GM06990 (cell line): ENCODE results near the gene KCNC1.

Experiments used
- DNase-seq: peaks from one replicate; pipeline ENCODE4 v3.0.0-alpha.2; 2011; ENCODE audit not compliant: insufficient read length; ENCODE audit errors: extremely low read depth
- H3K27me3 ChIP-seq: replicated peaks from 2 replicates; pipeline ENCODE4 v1.6.0; 2011; ENCODE audit warnings: low read length; ENCODE audit not compliant: control insufficient read depth, insufficient read depth
- H3K36me3 ChIP-seq: 2 replicates; pipeline ENCODE4 v1.5.1; 2011; ENCODE audit warnings: low read length; ENCODE audit not compliant: control insufficient read depth, insufficient read depth
- H3K4me3 ChIP-seq: replicated peaks from 2 replicates; pipeline ENCODE4 v1.5.1; 2011; ENCODE audit warnings: low read depth, mild to moderate bottlenecking, control low read depth, low read length
- TF ChIP-seq, protein P1 (sequence below): IDR thresholded peaks from 2 replicates; pipeline ENCODE4 v1.5.1; 2011; ENCODE audit warnings: low read length, control low read depth, mild to moderate bottlenecking, inconsistent platforms; ENCODE audit not compliant: insufficient read depth, poor library complexity, severe bottlenecking

Gene KCNC1

DNA sequence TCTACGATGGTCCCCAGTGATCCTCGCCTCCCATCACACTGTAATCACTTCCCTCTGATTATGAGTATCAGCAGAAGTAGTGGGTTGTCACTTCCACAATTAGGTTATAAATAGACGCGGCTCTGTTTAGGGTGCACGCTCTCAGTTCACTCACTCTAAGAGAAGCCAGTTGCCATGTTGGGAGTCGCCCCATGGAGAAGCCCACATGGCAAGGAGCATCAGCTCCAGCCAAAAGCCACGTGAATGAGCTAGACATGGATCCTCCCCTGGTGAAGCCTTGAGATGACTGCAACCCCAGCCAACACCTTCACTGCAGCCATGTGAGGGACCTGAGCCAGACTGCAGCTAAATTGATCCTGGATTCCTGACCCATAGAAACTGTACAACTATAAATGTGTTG, 41.6 kb upstream of the KCNC1 start:
- Histone ChIP-seq H3K4me3 (no peak overlapping the region), H3K36me3 (no peaks in the 10 kb centered on the region), H3K27me3 (peaks cover 4% of the 10 kb centered on the region)
- TF ChIP-seq, protein P1, sequence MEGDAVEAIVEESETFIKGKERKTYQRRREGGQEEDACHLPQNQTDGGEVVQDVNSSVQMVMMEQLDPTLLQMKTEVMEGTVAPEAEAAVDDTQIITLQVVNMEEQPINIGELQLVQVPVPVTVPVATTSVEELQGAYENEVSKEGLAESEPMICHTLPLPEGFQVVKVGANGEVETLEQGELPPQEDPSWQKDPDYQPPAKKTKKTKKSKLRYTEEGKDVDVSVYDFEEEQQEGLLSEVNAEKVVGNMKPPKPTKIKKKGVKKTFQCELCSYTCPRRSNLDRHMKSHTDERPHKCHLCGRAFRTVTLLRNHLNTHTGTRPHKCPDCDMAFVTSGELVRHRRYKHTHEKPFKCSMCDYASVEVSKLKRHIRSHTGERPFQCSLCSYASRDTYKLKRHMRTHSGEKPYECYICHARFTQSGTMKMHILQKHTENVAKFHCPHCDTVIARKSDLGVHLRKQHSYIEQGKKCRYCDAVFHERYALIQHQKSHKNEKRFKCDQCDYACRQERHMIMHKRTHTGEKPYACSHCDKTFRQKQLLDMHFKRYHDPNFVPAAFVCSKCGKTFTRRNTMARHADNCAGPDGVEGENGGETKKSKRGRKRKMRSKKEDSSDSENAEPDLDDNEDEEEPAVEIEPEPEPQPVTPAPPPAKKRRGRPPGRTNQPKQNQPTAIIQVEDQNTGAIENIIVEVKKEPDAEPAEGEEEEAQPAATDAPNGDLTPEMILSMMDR = no peak
- DNase-seq = no peak

DNA sequence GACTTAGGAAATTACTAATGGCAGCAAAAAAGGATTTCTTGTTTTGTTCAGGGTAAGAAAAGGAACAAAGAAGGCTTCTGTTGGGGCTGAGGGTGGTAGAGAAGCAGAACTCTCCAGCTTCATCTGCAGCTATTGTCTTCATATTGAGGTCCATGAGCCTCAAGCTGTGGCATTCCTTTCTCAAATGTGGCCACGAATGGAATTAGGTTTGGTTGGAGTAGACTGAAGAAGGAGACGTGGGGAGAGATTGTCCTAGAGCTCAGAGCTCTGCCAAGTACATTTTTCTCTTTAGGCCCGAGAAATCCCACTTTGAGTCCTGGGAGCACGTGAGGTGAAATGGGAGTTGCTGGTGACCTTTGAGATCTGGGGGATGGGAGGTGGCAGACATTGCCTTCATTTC, 41.0 kb upstream of the KCNC1 start:
- peaks cover 4% of the 10 kb centered on the region for H3K27me3 ChIP-seq
- no peaks in the 10 kb centered on the region for H3K36me3 ChIP-seq
- H3K4me3 ChIP-seq = no peak overlapping the region
- TF ChIP-seq, protein P1 = no peak
- no peak for DNase-seq

DNA sequence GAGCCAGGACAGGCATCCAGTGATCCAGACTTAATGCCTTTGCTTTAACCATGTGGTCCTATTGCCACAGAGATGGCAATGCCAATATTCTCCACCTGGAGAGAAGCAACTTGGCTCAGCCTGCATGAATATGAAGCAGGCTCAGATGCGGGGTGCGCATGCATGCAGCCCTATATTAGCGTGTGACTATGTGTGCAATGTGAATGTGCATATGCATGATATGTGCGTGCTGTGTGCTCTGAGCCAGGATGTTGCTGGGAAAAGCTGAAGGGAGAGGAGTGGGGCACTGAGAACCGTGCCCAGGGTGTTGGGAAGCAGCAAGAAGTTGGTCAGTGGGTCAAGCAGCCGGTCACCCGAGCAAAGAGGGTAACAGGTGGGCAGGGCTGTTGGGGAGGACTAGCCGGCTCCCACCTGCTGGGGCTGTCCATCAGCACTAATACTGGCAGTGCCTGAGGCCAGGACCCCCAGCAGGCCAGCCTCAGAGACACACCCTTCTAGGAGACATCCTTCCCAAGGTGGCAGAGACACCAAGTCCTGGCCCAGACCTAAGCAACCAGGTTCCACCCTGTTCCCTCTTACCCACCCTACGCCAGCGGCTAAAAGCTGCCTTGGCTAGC, 40.0 kb upstream of the KCNC1 start:
- Histone ChIP-seq H3K36me3 (no peaks in the 10 kb centered on the region), H3K27me3 (peaks cover 4% of the 10 kb centered on the region), H3K4me3 (no peak overlapping the region)
- DNase-seq = no peak
- TF ChIP-seq, protein P1 = no peak

DNA sequence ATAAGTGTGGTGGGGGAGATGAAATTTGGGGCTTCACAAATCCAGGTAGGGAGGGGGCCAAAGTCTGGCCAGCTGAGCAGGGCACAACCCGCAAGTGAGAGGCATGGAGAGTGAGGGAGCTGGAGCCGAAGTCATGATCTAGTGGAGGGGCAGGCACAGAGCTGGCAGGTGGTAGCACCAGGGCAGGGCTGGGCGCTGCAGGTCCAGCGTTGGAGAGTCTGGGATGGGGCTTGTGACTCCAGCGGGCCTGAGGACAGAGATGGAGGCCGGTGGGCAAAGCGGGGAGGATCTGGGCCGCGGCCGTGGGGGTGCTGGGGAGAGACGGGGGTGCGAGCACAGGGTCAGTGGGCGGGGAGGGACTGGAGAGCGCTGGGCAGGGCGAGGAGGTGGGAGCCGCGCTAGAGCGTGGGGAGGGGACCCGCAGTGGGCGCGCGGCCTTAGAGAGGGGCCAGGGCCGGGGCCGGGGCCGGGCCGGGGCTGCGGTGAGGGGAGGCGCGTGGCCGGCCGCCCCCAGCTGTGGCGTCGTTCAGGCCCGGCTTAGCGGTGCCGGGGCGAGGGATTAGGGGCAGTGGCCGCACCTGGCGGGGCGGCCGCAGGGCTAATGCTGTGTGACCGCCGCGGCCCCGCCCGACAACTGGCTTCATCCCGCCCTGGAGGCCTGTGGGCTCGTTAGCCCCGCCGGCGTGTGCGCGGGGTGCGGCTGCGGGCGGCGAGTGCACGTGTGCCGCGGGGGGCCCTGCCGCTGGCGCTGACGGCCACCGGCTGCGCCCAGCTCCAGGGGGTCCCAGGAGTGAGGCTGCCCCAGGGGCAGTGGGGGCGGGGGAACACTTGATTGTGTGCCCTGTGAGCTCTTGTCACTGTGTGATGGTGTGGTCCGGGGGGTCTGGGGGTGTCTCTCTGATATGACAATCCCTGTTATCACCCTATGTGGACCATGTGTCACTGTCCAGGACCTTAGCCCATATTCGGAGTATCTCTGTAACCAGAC, 38.8 kb upstream of the KCNC1 start:
- TF ChIP-seq, protein P1 = no peak
- Histone ChIP-seq H3K36me3 (no peaks in the 10 kb centered on the region), H3K27me3 (peaks cover 4% of the 10 kb centered on the region), H3K4me3 (no peak overlapping the region)
- no peak for DNase-seq

DNA sequence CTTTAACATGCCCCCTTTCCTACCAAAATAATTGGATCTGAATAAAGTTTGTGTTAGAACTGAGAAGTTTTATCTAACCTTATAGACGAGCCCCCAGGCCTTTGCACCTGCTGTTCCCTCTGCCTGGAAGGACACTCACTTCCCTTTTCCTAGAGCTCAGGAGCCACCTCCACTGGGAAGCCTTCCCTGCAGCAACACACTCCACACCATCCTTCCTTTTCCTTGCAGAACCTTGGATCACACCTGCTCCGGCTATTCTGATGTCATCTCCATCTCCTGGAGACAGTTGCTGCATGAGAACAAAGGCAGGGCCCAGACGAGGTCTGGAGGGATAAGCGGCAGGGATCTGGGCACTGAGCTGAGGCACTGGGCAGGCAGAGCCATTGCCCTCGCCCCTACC, 37.8 kb upstream of the KCNC1 start:
- TF ChIP-seq, protein P1 = no peak
- no peak for DNase-seq
- H3K27me3 ChIP-seq = peaks cover 4% of the 10 kb centered on the region
- H3K4me3 ChIP-seq = no peak overlapping the region
- H3K36me3 ChIP-seq = no peaks in the 10 kb centered on the region
